Measurements from ENCODE around the gene ERFE. TPM values are rescaled to one million over a fixed set of nuclear protein-coding genes. Genes with fewer than 3 reads are reported as not detected.

Gene ERFE
- total RNA-seq, 1 experiment from 2014 or later = 4.5 TPM

GRCh38 chr2:238140721-238141540, 17.8 kb upstream of the ERFE start:
- H3K4me3 Mint-ChIP-seq = no peak overlapping the region
- TF ChIP-seq MAX (CRISPR knock-in tag; IDR thresholded peaks at IDR 0.05) (no peak), ZNF425 (CRISPR knock-in tag; conservative IDR thresholded peaks at IDR 0.05) (no peak), RELA (CRISPR knock-in tag; IDR thresholded peaks at IDR 0.05; ENCODE audit: borderline replicate concordance) (peak; percentile 60; the same call in 1 of the 2 replicates), AR (CRISPR knock-in tag; IDR thresholded peaks at IDR 0.05) (no peak), ZNF671 (CRISPR knock-in tag; IDR thresholded peaks at IDR 0.05) (no peak)
- H3K4me1 Mint-ChIP-seq = no peaks in the 10 kb centered on the region
- H3K27ac Mint-ChIP-seq = no peak overlapping the region
- POLR2A ChIA-PET = no interaction called here
- no peaks in the 10 kb centered on the region for H3K27me3 Mint-ChIP-seq (ENCODE audit: low read depth)
- H3K9me3 Mint-ChIP-seq = no peaks in the 10 kb centered on the region
- ATAC-seq (no peak), DNase-seq (ENCODE audit: low spot score) (no peak)
- H3K36me3 Mint-ChIP-seq = no peaks in the 10 kb centered on the region
- CTCF ChIA-PET = interaction anchor here (0.6 to 4.3 kb wide), 10 partner anchors 11 to 1665 kb away, joined by 3 to 41 read pairs (median 4); no protein-coding TSS in a partner anchor

GRCh38 chr2:238141541-238142318, 17.0 kb upstream of the ERFE start:
- no peaks in the 10 kb centered on the region for H3K4me1 Mint-ChIP-seq
- ChIA-PET POLR2A (no interaction called here), CTCF (interaction anchor here (0.8 to 1.5 kb wide), 5 partner anchors 10 to 35 kb away, joined by 3 to 5 read pairs (median 3); no protein-coding TSS in a partner anchor)
- H3K27me3 Mint-ChIP-seq (ENCODE audit: low read depth) = no peaks in the 10 kb centered on the region
- no peaks in the 10 kb centered on the region for H3K36me3 Mint-ChIP-seq
- H3K9me3 Mint-ChIP-seq = no peaks in the 10 kb centered on the region
- H3K4me3 Mint-ChIP-seq = no peak overlapping the region
- H3K27ac Mint-ChIP-seq = peak overlapping the region; percentile 65; the same call in 1 of the 2 replicates
- TF ChIP-seq GABPB1 (CRISPR knock-in tag; IDR thresholded peaks at IDR 0.05) (no peak), ZNF263 (CRISPR knock-in tag; IDR thresholded peaks at IDR 0.05; ENCODE audit: low read depth) (no peak), GTF2I (CRISPR knock-in tag; conservative IDR thresholded peaks at IDR 0.05) (no peak), RELA (CRISPR knock-in tag; IDR thresholded peaks at IDR 0.05; ENCODE audit: borderline replicate concordance) (no peak), ZNF671 (CRISPR knock-in tag; IDR thresholded peaks at IDR 0.05) (no peak), KAT7 (CRISPR knock-in tag; IDR thresholded peaks at IDR 0.05; ENCODE audit: borderline replicate concordance) (no peak), ZNF232 (CRISPR knock-in tag; IDR thresholded peaks at IDR 0.05) (no peak), ZNF416 (CRISPR knock-in tag; IDR thresholded peaks at IDR 0.05) (no peak), E2F1 (CRISPR knock-in tag; IDR thresholded peaks at IDR 0.05) (no peak), MXD4 (CRISPR knock-in tag; IDR thresholded peaks at IDR 0.05; ENCODE audit: borderline replicate concordance) (no peak), ETV6 (CRISPR knock-in tag; IDR thresholded peaks at IDR 0.05) (no peak), CREB1 (CRISPR knock-in tag; IDR thresholded peaks at IDR 0.05) (no peak), ZNF425 (CRISPR knock-in tag; conservative IDR thresholded peaks at IDR 0.05) (no peak), E2F5 (CRISPR knock-in tag; IDR thresholded peaks at IDR 0.05) (no peak), IRF1 (CRISPR knock-in tag; IDR thresholded peaks at IDR 0.05) (no peak), TP53 (CRISPR knock-in tag; IDR thresholded peaks at IDR 0.05) (no peak), HMGA2 (CRISPR knock-in tag; IDR thresholded peaks at IDR 0.05) (no peak), ZNF219 (CRISPR knock-in tag; IDR thresholded peaks at IDR 0.05; ENCODE audit: borderline replicate concordance) (no peak), NR2C2 (CRISPR knock-in tag; IDR thresholded peaks at IDR 0.05) (no peak), NR3C1 (CRISPR knock-in tag; conservative IDR thresholded peaks at IDR 0.05; ENCODE audit: low read depth) (no peak)
- ATAC-seq (no peak), DNase-seq (ENCODE audit: low spot score) (no peak)

Data from WTC11 (cell line).